ENCODE measurements around the gene KLF1. TPM values are rescaled to one million over a fixed set of nuclear protein-coding genes. Genes with fewer than 3 reads are reported as not detected.
"Not testable (repeated sequence)": the region's sequence is repeated elsewhere in the genome, so short reads cannot be mapped to it uniquely, and the experiment has no call there.

The KLF1 gene
- total and polyA plus RNA-seq, 12 donors = 0.23 to 0.83 (median 0.24) TPM; not detected in 9

GRCh38 chr19:12890787-12891552, 4.0 kb upstream of the KLF1 start, which contains the start of gene GCDH:
Gene GCDH (plus strand): TSS chr19:12891160. CDS start chr19:12891305, 145 bp downstream.
- 0 to 4% (median 0%) methylated on average over 23 to 49 of the region's 49 CpGs for WGBS, 4 donors
- Histone ChIP-seq H3K9me3 (replicated peaks in 1 of 3) (no peaks in the 10 kb centered on the region), H3K4me3 (peak within 1 kb of the TSS; percentile 62 to 85 (median 80)), H3K27me3 (no peaks in the 10 kb centered on the region), H3K4me1 (replicated peaks in 1 of 2) (peaks cover 7 to 12% of the 10 kb centered on the region in 2 donors), H3K36me3 (replicated peaks in 1 of 2) (peaks cover 0 to 10% of the 10 kb centered on the region in 2 donors), H3K27ac (peak within 1 kb of the TSS in 3 of 5 donors; percentile 50 to 74 (median 74))
- intact Hi-C loops (cut with DNase I) = no loop called here
- peak; percentile 96 to 99 (median 99) for DNase-seq
- TF ChIP-seq POLR2A (IDR thresholded peaks at IDR 0.05) (peak in 1 of 2 donors; percentile 18), CTCF (IDR thresholded peaks at IDR 0.05) (no peak)

- H3K27ac ChIP-seq = peak overlapping the region in 1 of 5 donors; percentile 35
- H3K4me3 ChIP-seq; intact Hi-C loops (cut with DNase I); H3K9me3 ChIP-seq (replicated peaks in 1 of 3); H3K27me3 ChIP-seq; DNase-seq: not testable (repeated sequence)
- peaks cover 7 to 18% of the 10 kb centered on the region in 2 donors for H3K4me1 ChIP-seq (replicated peaks in 1 of 2)
- WGBS, 4 donors = 28 to 40% (median 32%) methylated on average over 8 to 10 of the region's 10 CpGs
- peaks cover 0 to 10% of the 10 kb centered on the region in 2 donors for H3K36me3 ChIP-seq (replicated peaks in 1 of 2)
Observed at GRCh38 chr19:12890299-12890786, 3.3 kb upstream of the KLF1 start.

GRCh38 chr19:12888006-12888603, 1.1 kb upstream of the KLF1 start:
- Histone ChIP-seq H3K36me3 (replicated peaks in 1 of 2) (no peaks in the 10 kb centered on the region), H3K27ac (no peak overlapping the region), H3K4me1 (replicated peaks in 1 of 2) (peaks cover 7 to 24% of the 10 kb centered on the region in 2 donors), H3K9me3 (replicated peaks in 1 of 3) (no peaks in the 10 kb centered on the region), H3K4me3 (no peak overlapping the region), H3K27me3 (peaks cover 20% of the 10 kb centered on the region)
- TF ChIP-seq CTCF (IDR thresholded peaks at IDR 0.05) (no peak), POLR2A (IDR thresholded peaks at IDR 0.05) (no peak)
- intact Hi-C loops (cut with DNase I) = no loop called here
- DNase-seq = no peak
- 62 to 72% (median 63%) methylated on average over 5 of the region's 5 CpGs for WGBS, 4 donors

- DNase-seq = no peak
- TF ChIP-seq POLR2A (IDR thresholded peaks at IDR 0.05) = no peak
- TF ChIP-seq CTCF (IDR thresholded peaks at IDR 0.05) = no peak
- peaks cover 20% of the 10 kb centered on the region for H3K27me3 ChIP-seq
- H3K4me3 ChIP-seq = no peak overlapping the region
- no peaks in the 10 kb centered on the region for H3K36me3 ChIP-seq (replicated peaks in 1 of 2)
- no peaks in the 10 kb centered on the region for H3K9me3 ChIP-seq (replicated peaks in 1 of 3)
- 65 to 79% (median 72%) methylated on average over 5 of the region's 5 CpGs for WGBS, 4 donors
- intact Hi-C loops (cut with DNase I) = no loop called here
- H3K4me1 ChIP-seq (replicated peaks in 1 of 2) = peaks cover 3 to 17% of the 10 kb centered on the region in 2 donors
- no peak overlapping the region for H3K27ac ChIP-seq
Observed at GRCh38 chr19:12886651-12886968, 391 bp downstream of the KLF1 start.
